Calu3 (cell line): ENCODE data around the gene CDK6. TPM values are rescaled to one million over a fixed set of nuclear protein-coding genes. Genes with fewer than 3 reads are reported as not detected.

Experiments used
- BruUV-seq: library from RNA; stranded (reverse); fragments of 400-500 nt; replicated peaks from 2 replicates; lab custom pipeline; 2021; lab: Mats Ljungman, UMichigan
- CTCF ChIA-PET: fragments of 300-600 bp; sonication (Branson Sonifier 250); formaldehyde crosslinking; loops from one replicate; lab custom pipeline; 2022; ENCODE audit warnings: antibody characterized with exemption; lab: Charles Lee
- DNase-seq: peaks from one replicate; pipeline ENCODE4 v3.0.0; 2022
- H3K27ac Mint-ChIP-seq: one replicate; pipeline ENCODE4 v1.8.0; 2022; ENCODE audit warnings: mixed read lengths; ENCODE audit not compliant: unreplicated experiment
- H3K27me3 Mint-ChIP-seq: one replicate; pipeline ENCODE4 v1.8.0; 2022; ENCODE audit warnings: mixed read lengths; ENCODE audit not compliant: unreplicated experiment
- H3K36me3 Mint-ChIP-seq: one replicate; pipeline ENCODE4 v1.8.0; 2022; ENCODE audit warnings: mild to moderate bottlenecking, moderate library complexity, mixed read lengths; ENCODE audit not compliant: insufficient read depth, unreplicated experiment
- H3K4me1 Mint-ChIP-seq: one replicate; pipeline ENCODE4 v1.8.0; 2022; ENCODE audit warnings: mild to moderate bottlenecking, low read depth, mixed read lengths; ENCODE audit not compliant: unreplicated experiment
- H3K4me3 Mint-ChIP-seq: one replicate; pipeline ENCODE4 v1.8.0; 2022; ENCODE audit warnings: mild to moderate bottlenecking, low read depth, moderate library complexity, mixed read lengths; ENCODE audit not compliant: unreplicated experiment
- H3K9me3 Mint-ChIP-seq: one replicate; pipeline ENCODE4 v1.8.0; 2022; ENCODE audit warnings: low read depth, mixed read lengths; ENCODE audit not compliant: unreplicated experiment
- intact Hi-C: fragments of 100-400 bp; cut with micrococcal nuclease; formaldehyde crosslinking; loops from one replicate; pipeline ENCODE4 v1.10.0; 2022; ENCODE audit not compliant: unreplicated experiment
- total RNA-seq: library from RNA; stranded (reverse); gene quantifications from 2 replicates; pipeline ENCODE4 v1.2.3, GENCODE V29; 2022
- TF ChIP-seq, protein P1 (sequence below): fragments of 200-600 bp; IDR thresholded peaks from one replicate; pipeline ENCODE4 v1.8.0; 2022; ENCODE audit warnings: antibody characterized with exemption; ENCODE audit not compliant: unreplicated experiment

CDK6 gene
- total RNA-seq, 1 experiment from 2014 or later: 87.9 TPM

DNA sequence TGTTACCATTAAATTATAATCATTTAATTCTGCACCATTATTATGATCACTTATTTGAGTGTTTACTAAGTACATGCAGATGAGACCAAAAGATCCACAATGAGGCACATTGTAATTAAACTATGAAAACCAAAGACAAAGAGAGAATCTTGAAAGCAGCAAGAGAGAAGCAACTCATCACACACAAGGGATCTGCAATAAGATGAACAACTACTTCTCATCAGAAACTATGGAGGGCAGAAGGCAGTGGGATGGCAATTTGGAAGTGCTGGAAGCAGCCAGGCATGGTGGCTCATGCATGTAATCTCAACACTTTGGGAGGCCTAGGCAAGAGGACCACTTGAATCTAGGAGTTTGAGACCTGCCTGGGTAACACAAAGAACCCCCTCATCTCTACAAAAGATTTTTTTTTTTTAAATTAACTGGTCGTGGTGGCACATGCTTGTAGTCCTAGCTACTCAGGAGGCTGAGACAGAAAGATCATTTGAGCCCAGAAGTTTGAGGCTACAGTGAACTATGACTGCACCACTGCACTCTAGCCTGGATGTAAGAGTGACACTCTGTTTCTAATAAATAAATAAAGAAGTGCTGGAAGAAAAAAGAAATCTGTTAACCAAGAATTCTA, 47.7 kb downstream of the CDK6 start:
- Mint-ChIP-seq H3K4me3 (no peak overlapping the region), H3K9me3 (peaks cover 3% of the 10 kb centered on the region), H3K36me3 (peaks cover 14% of the 10 kb centered on the region), H3K4me1 (peaks cover 47% of the 10 kb centered on the region), H3K27me3 (no peaks in the 10 kb centered on the region), H3K27ac (no peak overlapping the region)
- TF ChIP-seq, protein P1, sequence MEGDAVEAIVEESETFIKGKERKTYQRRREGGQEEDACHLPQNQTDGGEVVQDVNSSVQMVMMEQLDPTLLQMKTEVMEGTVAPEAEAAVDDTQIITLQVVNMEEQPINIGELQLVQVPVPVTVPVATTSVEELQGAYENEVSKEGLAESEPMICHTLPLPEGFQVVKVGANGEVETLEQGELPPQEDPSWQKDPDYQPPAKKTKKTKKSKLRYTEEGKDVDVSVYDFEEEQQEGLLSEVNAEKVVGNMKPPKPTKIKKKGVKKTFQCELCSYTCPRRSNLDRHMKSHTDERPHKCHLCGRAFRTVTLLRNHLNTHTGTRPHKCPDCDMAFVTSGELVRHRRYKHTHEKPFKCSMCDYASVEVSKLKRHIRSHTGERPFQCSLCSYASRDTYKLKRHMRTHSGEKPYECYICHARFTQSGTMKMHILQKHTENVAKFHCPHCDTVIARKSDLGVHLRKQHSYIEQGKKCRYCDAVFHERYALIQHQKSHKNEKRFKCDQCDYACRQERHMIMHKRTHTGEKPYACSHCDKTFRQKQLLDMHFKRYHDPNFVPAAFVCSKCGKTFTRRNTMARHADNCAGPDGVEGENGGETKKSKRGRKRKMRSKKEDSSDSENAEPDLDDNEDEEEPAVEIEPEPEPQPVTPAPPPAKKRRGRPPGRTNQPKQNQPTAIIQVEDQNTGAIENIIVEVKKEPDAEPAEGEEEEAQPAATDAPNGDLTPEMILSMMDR: no peak
- no peak for DNase-seq
- BruUV-seq: no TSS peak
- CTCF ChIA-PET: no interaction called here
- intact Hi-C loops: no loop called here

DNA sequence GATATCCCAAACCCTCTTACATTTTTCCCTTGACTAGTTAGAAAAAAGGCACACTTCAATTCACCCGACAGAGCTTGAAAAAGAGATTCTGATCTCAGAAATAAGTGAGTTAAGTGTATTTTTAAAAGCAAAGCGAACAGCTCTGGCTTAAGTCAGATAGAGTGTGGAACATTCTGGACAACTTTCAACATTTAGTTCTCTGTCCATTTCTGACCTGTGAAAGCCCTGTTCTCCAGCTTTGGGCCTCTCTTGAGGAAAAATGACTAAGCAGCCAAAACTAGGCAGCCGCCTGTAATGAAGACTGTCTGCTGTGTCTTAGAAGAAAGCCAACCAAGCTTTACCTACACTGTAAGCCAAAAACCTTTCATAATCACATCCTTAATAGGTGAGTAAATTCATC, 50.5 kb downstream of the CDK6 start:
- TF ChIP-seq, protein P1: no peak
- H3K36me3 Mint-ChIP-seq: peaks cover 32% of the 10 kb centered on the region

DNA sequence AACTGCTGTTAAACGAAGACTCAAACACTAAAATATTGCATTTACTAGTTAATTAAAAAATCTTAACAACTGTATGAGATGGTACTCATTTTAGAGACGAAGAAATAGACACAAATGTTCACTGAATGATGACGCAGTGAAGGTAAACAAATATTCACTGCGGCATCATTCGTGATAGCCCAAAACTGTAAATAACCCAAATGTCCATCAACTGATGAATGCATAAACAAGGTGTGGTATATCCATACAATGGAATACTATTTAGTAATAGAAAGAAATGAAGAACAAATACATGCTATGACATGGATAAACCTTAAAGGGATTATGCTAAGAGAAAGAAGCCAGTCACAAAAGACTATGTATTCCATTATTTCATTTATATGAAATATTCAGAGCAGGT, 51.4 kb downstream of the CDK6 start:
- DNase-seq: no peak
- no peaks in the 10 kb centered on the region for H3K27me3 Mint-ChIP-seq
- H3K36me3 Mint-ChIP-seq: peaks cover 33% of the 10 kb centered on the region
- TF ChIP-seq, protein P1: no peak
- CTCF ChIA-PET: no interaction called here
- no peak overlapping the region for H3K27ac Mint-ChIP-seq
- H3K9me3 Mint-ChIP-seq: peaks cover 3% of the 10 kb centered on the region
- intact Hi-C loops: no loop called here
- BruUV-seq: no TSS peak
- peaks cover 39% of the 10 kb centered on the region for H3K4me1 Mint-ChIP-seq
- H3K4me3 Mint-ChIP-seq: no peak overlapping the region

More for the DNA sequence above, 50.5 kb downstream of the CDK6 start:
- no peak overlapping the region for H3K27ac Mint-ChIP-seq
- peaks cover 3% of the 10 kb centered on the region for H3K9me3 Mint-ChIP-seq
- H3K4me1 Mint-ChIP-seq: peaks cover 46% of the 10 kb centered on the region
- no TSS peak for BruUV-seq
- no peaks in the 10 kb centered on the region for H3K27me3 Mint-ChIP-seq
- H3K4me3 Mint-ChIP-seq: no peak overlapping the region
- CTCF ChIA-PET: no interaction called here
- DNase-seq: no peak
- intact Hi-C loops: no loop called here

DNA sequence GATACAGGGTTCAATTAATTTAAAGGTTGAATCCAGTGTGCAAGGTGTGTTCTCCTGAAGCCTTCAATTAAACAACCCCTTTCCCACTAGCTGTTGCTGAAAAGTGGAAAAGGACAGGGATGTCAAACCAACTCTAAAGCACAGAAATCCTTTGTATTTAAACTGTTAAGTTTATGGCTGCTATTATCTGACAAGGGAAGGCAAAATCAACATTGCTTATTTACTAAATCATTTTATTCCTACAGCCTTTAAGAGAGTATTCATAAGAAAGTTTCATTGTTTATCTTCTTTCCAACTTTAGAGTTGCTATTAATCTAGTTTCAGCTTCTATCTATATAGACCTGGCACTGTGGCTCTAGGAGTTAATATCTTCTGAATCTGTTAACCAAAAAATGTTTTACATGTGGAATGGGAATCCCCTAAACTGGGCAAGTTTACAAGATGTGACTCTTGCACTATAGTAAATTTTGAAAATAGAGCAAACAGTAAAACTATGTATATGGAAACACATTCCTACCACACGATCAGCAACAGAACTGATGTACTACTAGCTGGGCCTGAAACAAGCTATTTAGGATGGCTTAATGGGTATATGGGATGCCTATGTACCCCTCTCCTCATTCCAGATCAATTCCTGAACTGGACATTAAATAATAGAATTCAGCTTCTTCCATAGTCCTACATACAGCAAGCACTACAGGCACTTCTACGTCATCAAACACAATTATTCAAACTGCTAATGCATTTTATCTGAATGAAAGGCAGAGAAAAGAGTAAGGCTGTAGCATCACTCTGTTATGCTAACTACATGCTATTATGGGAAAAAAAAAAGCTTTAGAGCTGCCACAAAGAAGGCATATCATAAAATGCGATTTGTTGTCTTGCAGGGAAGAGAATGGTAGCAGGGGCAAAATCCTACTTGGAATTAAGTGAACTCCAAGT, 52.8 kb downstream of the CDK6 start:
- CTCF ChIA-PET: interaction anchor here (0.7 to 0.9 kb wide), 2 partner anchors 20 to 63 kb away, joined by 3 to 4 read pairs; no protein-coding TSS in a partner anchor
- H3K27ac Mint-ChIP-seq: no peak overlapping the region
- TF ChIP-seq, protein P1: no peak
- H3K36me3 Mint-ChIP-seq: peaks cover 27% of the 10 kb centered on the region
- intact Hi-C loops: no loop called here
- no TSS peak for BruUV-seq
- H3K9me3 Mint-ChIP-seq: peaks cover 2% of the 10 kb centered on the region
- H3K4me3 Mint-ChIP-seq: no peak overlapping the region
- peaks cover 44% of the 10 kb centered on the region for H3K4me1 Mint-ChIP-seq
- DNase-seq: no peak
- H3K27me3 Mint-ChIP-seq: no peaks in the 10 kb centered on the region
